ENCODE measurements around the gene LRGUK. TPM values are rescaled to one million over a fixed set of nuclear protein-coding genes. Genes with fewer than 3 reads are reported as not detected.

The LRGUK gene
- total and polyA plus RNA-seq, 9 donors = 0.23 to 1.0 (median 0.38) TPM

DNA sequence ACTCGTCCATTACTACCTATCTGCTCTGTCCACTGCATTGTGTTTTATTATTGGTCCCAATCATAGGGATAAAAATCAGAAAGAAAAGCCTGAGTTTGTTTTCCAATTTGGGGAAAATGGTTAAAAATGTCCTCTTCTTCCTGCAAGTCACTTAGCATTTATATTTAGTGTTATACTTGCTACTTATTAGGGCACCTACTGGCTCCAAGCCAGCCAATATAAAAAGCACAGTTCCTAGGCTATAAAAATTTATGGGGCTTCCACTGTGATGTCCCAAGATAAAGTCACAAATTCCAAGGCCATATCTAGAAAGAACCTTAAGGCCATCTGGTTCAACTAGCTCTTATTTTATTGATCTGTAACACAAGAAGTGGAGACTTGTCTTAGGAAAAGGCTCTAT, 186.4 kb downstream of the LRGUK start:
- no peak for DNase-seq
- no CpG with 5 or more reads among the region's 1 CpG for WGBS (ENCODE audit: insufficient coverage)

More for the DNA sequence above, 186.4 kb downstream of the LRGUK start:
- Histone ChIP-seq H3K4me1 (ENCODE audit: control insufficient read depth, insufficient read depth, low read length) (peaks cover 10% of the 10 kb centered on the region), H3K9me3 (replicated peaks; ENCODE audit: control insufficient read depth, low read depth, low read length) (no peaks in the 10 kb centered on the region), H3K36me3 (ENCODE audit: control insufficient read depth, insufficient read depth, low read length) (peaks cover 3% of the 10 kb centered on the region), H3K27me3 (ENCODE audit: control insufficient read depth, insufficient read depth, low read length) (no peaks in the 10 kb centered on the region), H3K4me3 (ENCODE audit: low read length) (no peak overlapping the region), H3K27ac (ENCODE audit: low read length) (no peak overlapping the region)

Other genes with a start within 250 kb of the LRGUK start
- 9.4 TPM for gene SLC35B4, start 189.6 kb downstream of the LRGUK start, total RNA-seq
- gene SLC35B4, start 189.6 kb downstream of the LRGUK start, polyA plus RNA-seq (ENCODE audit: insufficient read depth in 1 of 8, insufficient read length in 8 of 8, low replicate concordance in 1 of 8) = 10 to 100 TPM in 5 of 8 donors, 1 to 10 TPM in 3; 8.2 to 12.0 (median 10.3) TPM

Data from muscle of leg (tissue), 11 donors.